ENCODE results near the gene XRCC4. TPM values are rescaled to one million over a fixed set of nuclear protein-coding genes. Genes with fewer than 3 reads are reported as not detected.

Gene XRCC4
- total and polyA plus RNA-seq, 9 of the 15 experiments (the other 6 are each of a cell fraction or from before 2014, with no cell fraction given), result 13.6 to 61.6 (median 22.4) TPM

GRCh38 chr5:83368835-83369234, 291.5 kb downstream of the XRCC4 start:
- Histone ChIP-seq H3K27ac (ENCODE audit: extremely low read depth, low read depth, low read length) (no peak overlapping the region), H3K4me2 (ENCODE audit: insufficient read depth, low read length) (no peak overlapping the region), H3K36me3 (ENCODE audit: control insufficient read depth, insufficient read depth, low read length) (no peaks in the 10 kb centered on the region), H3K9ac (ENCODE audit: insufficient read depth in 1 of 2, low read depth in 2 of 2, low read length in 2 of 2) (no peak overlapping the region), H4K20me1 (replicated peaks; ENCODE audit: control insufficient read depth, insufficient read depth, low read length) (no peaks in the 10 kb centered on the region), H3K9me1 (ENCODE audit: control insufficient read depth, insufficient read depth, low read length) (no peaks in the 10 kb centered on the region), H2AFZ (ENCODE audit: low read depth, low read length) (no peak overlapping the region), H3K27me3 (ENCODE audit: control insufficient read depth in 2 of 2, insufficient read depth in 2 of 2, low read length in 2 of 2) (no peaks in the 10 kb centered on the region), H3K4me1 (replicated peaks in 1 of 2; ENCODE audit: control insufficient read depth in 2 of 2, insufficient read depth in 2 of 2, low read length in 2 of 2) (no peaks in the 10 kb centered on the region; a peak in 1 of 5 replicates), H3K9me3 (replicated peaks; ENCODE audit: control insufficient read depth, insufficient read depth, low read depth, low read length) (no peaks in the 10 kb centered on the region), H3K4me3 (no peak overlapping the region), H3K79me2 (ENCODE audit: control insufficient read depth, insufficient read depth, low read length) (no peaks in the 10 kb centered on the region)
- POLR2A ChIA-PET, result no interaction called here
- no TSS peak for BruUV-seq (replicated peaks)
- TF ChIP-seq SPI1 (IDR thresholded peaks at IDR 0.05; ENCODE audit: borderline replicate concordance, low read depth, low read length) (0 out of 2 replicates have a peak, but pooled peaks have one; percentile 40), CEBPB (tag; IDR thresholded peaks at IDR 0.05) (peak; percentile 66; the same call in 1 of the 2 replicates), EWSR1 (IDR thresholded peaks at IDR 0.05; ENCODE audit: borderline replicate concordance, low read depth, partially characterized antibody) (no peak), SNIP1 (IDR thresholded peaks at IDR 0.05; ENCODE audit: low read depth) (no peak)
- in situ Hi-C loops (cut with MboI) (no loop called here), intact Hi-C loops (cut with micrococcal nuclease) (no loop called here)
- DNase-seq (ENCODE audit: extremely low read depth in 1 of 4, low spot score in 3 of 4) (no peak), ATAC-seq (no peak), FAIRE-seq (no peak)
- 0% methylated on average over 3 of the region's 3 CpGs for WGBS (ENCODE audit: insufficient coverage, low coverage, missing lambda C conversion rate)
- CTCF ChIA-PET (ENCODE audit: low intra/inter-chr PET ratio), result no interaction called here

DNA sequence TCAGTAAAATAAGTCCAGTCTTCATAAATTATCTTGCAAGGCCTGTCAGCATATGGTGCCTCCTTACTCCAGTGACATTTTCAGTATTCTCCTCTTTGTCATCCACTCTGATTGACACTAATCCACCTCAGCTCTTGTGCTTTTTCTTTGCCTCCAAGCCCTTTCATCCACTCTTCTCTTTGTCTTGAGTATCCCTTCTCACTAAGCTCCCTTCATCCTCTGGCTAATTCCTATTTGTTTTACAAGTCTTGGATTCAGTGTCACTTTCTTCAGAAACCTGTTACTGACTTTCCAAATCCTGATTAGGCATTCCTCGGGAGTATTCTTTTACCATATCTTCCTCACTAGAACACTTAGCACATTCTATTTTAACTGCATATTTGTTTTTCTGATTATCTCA, 293.6 kb downstream of the XRCC4 start:
- Histone ChIP-seq H3K36me3 (ENCODE audit: control insufficient read depth, insufficient read depth, low read length) (no peaks in the 10 kb centered on the region), H3K4me3 (no peak overlapping the region), H3K9ac (ENCODE audit: insufficient read depth in 1 of 2, low read depth in 2 of 2, low read length in 2 of 2) (no peak overlapping the region), H3K27me3 (ENCODE audit: control insufficient read depth in 2 of 2, insufficient read depth in 2 of 2, low read length in 2 of 2) (no peaks in the 10 kb centered on the region), H3K4me2 (ENCODE audit: insufficient read depth, low read length) (no peak overlapping the region), H3K9me3 (replicated peaks; ENCODE audit: control insufficient read depth, insufficient read depth, low read depth, low read length) (no peaks in the 10 kb centered on the region), H3K79me2 (ENCODE audit: control insufficient read depth, insufficient read depth, low read length) (no peaks in the 10 kb centered on the region), H3K27ac (ENCODE audit: extremely low read depth, low read depth, low read length) (no peak overlapping the region), H4K20me1 (replicated peaks; ENCODE audit: control insufficient read depth, insufficient read depth, low read length) (no peaks in the 10 kb centered on the region), H3K9me1 (ENCODE audit: control insufficient read depth, insufficient read depth, low read length) (no peaks in the 10 kb centered on the region), H3K4me1 (replicated peaks in 1 of 2; ENCODE audit: control insufficient read depth in 2 of 2, insufficient read depth in 2 of 2, low read length in 2 of 2) (no peaks in the 10 kb centered on the region), H2AFZ (ENCODE audit: low read depth, low read length) (no peak overlapping the region)
- ATAC-seq (no peak), DNase-seq (ENCODE audit: extremely low read depth in 1 of 4, low spot score in 3 of 4) (no peak), FAIRE-seq (no peak)
- intact Hi-C loops (cut with micrococcal nuclease) (no loop called here), in situ Hi-C loops (cut with MboI) (no loop called here)
- no TSS peak for BruUV-seq (replicated peaks)
- POLR2A ChIA-PET, result no interaction called here
- 18% methylated on average over 1 of the region's 1 CpG for WGBS (ENCODE audit: insufficient coverage, low coverage, missing lambda C conversion rate)
- CTCF ChIA-PET (ENCODE audit: low intra/inter-chr PET ratio), result no interaction called here
- TF ChIP-seq, protein P1, sequence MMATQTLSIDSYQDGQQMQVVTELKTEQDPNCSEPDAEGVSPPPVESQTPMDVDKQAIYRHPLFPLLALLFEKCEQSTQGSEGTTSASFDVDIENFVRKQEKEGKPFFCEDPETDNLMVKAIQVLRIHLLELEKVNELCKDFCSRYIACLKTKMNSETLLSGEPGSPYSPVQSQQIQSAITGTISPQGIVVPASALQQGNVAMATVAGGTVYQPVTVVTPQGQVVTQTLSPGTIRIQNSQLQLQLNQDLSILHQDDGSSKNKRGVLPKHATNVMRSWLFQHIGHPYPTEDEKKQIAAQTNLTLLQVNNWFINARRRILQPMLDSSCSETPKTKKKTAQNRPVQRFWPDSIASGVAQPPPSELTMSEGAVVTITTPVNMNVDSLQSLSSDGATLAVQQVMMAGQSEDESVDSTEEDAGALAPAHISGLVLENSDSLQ (IDR thresholded peaks at IDR 0.05), result peak; percentile 36; the same call in 1 of the 2 replicates
- TF ChIP-seq SNRNP70 (optimal IDR thresholded peaks at IDR 0.05; ENCODE audit: low read depth, low read length), result no peak
